ENCODE data around the gene TMEM18.

GRCh38 chr2:708667-709066 lies 31.5 kb upstream of the TMEM18 start:
- no peak for TF ChIP-seq EZH2phosphoT487 (IDR thresholded peaks at IDR 0.05; ENCODE audit: insufficient read depth, low read depth)
- no peak for TF ChIP-seq EZH2 (IDR thresholded peaks at IDR 0.05; ENCODE audit: insufficient read depth, poor library complexity, severe bottlenecking)
